Measurements from ENCODE around the gene CYP1B1. TPM values are rescaled to one million over a fixed set of nuclear protein-coding genes. Genes with fewer than 3 reads are reported as not detected.

Gene CYP1B1
- total and polyA plus RNA-seq, 4 donors, result 9.8 to 47.7 (median 31.3) TPM

DNA sequence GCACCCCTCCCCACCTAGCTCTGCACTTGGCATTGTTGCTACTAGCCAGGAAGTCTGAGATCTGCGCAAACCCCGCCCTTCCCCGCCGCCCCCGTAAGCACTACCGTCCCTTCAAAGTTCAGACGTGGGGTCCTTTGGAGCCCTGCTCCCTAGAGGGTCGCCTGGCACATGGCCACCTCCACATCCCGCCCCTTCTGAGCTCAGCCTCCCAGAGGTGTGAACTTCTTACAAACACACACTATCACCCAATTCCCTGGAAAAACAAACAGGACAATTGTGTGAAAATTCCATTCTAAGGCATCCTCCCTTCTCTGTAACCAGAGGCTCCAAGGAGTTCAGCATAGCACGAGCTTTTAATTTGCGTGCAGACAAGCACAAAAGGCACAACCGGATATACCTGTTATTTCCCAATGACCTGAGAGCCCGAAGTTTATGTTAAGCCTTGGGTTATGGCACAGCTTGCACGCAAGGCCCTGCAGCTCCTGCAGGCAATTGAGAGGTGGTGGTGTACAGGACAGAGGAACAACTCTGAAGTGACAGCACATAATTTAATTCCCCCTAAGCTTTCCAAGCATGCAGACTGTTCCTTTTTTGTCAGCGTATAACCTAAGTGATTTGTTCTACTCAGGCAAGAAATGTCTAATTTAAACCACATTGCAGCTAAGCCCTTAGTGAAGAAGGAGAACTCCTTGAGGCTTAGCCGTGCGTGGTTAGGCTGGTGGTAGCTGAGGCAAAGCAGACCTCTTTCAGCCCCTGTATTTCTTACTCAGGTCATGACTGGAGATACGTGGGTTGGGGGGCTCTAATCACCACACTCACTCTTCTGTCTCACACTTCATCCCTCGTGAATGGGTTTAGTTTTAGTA lies 20.3 kb upstream of the CYP1B1 start:
- Histone ChIP-seq H3K9me3 (ENCODE audit: control insufficient read depth in 4 of 4, insufficient read depth in 3 of 4, low read length in 3 of 4) (no peaks in the 10 kb centered on the region), H3K9ac (ENCODE audit: insufficient read depth in 1 of 2, low read length in 2 of 2) (no peak overlapping the region), H3K27ac (ENCODE audit: low read depth in 1 of 2, low read length in 1 of 2) (peak overlapping the region in 1 of 2 donors; percentile 91), H3K36me3 (ENCODE audit: control insufficient read depth in 4 of 4, insufficient read depth in 4 of 4, low read length in 4 of 4) (no peaks in the 10 kb centered on the region), H3K4me3 (no peak overlapping the region), H3K4me1 (ENCODE audit: control insufficient read depth in 5 of 5, insufficient read depth in 5 of 5, low read length in 5 of 5) (peaks cover 3 to 42% (median 14%) of the 10 kb centered on the region in 5 donors), H3K27me3 (ENCODE audit: control insufficient read depth in 3 of 3, insufficient read depth in 3 of 3, low read length in 2 of 3) (peaks cover 0 to 4% (median 0%) of the 10 kb centered on the region in 3 donors)
- TF ChIP-seq, protein P1, sequence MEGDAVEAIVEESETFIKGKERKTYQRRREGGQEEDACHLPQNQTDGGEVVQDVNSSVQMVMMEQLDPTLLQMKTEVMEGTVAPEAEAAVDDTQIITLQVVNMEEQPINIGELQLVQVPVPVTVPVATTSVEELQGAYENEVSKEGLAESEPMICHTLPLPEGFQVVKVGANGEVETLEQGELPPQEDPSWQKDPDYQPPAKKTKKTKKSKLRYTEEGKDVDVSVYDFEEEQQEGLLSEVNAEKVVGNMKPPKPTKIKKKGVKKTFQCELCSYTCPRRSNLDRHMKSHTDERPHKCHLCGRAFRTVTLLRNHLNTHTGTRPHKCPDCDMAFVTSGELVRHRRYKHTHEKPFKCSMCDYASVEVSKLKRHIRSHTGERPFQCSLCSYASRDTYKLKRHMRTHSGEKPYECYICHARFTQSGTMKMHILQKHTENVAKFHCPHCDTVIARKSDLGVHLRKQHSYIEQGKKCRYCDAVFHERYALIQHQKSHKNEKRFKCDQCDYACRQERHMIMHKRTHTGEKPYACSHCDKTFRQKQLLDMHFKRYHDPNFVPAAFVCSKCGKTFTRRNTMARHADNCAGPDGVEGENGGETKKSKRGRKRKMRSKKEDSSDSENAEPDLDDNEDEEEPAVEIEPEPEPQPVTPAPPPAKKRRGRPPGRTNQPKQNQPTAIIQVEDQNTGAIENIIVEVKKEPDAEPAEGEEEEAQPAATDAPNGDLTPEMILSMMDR (IDR thresholded peaks at IDR 0.05; ENCODE audit: control extremely low read depth, extremely low read depth), result no peak
- WGBS, 2 donors, result 36 to 41% methylated on average over 19 of the region's 19 CpGs
- DNase-seq (peak; percentile 53 to 87 (median 72)), ATAC-seq (ENCODE audit: insufficient read depth, low FRiP score) (no peak)

- peak overlapping the region in 1 of 2 donors; percentile 91 for H3K27ac ChIP-seq (ENCODE audit: low read depth in 1 of 2, low read length in 1 of 2)
- TF ChIP-seq, protein P1 (IDR thresholded peaks at IDR 0.05; ENCODE audit: control extremely low read depth, extremely low read depth), result no peak
Measured at GRCh38 chr2:38095079-38095995, 19.4 kb upstream of the CYP1B1 start.

DNA sequence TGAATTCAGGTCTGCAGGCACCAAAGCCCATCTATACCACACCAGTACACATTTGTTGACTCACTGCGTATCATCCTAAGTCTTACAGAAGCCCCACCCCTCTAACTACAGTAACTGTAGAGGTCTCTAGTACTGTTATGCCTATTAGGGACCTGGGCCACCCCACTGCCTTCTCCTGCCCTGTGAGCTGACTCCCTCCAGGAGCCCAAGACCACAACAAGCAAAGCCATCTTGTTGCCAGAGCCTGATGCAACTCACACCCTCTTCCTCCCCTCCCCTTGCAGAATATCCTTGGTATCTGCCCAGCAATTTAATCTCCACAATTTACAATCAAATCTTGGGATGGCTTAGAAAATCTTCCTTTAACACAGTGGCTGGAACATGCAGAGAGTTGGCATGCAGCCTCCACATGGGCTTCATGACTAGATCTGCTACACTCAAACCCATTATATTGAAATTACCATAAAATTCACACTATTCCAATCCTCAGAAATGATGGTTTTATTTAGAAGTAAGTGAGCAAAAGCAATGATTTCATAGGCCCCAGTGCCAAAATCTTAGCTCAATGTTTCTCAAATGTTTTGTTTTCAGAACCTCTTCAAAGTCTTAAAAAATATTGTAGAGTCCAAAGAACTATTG lies 17.7 kb upstream of the CYP1B1 start:
- ATAC-seq (ENCODE audit: insufficient read depth, low FRiP score) (no peak), DNase-seq (no peak)
- TF ChIP-seq, protein P1 (IDR thresholded peaks at IDR 0.05; ENCODE audit: control extremely low read depth, extremely low read depth), result no peak
- H3K4me1 ChIP-seq (ENCODE audit: control insufficient read depth in 5 of 5, insufficient read depth in 5 of 5, low read length in 5 of 5), result peaks cover 3 to 36% (median 14%) of the 10 kb centered on the region in 5 donors
- peak overlapping the region in 1 of 2 donors; percentile 39 for H3K27ac ChIP-seq (ENCODE audit: low read depth in 1 of 2, low read length in 1 of 2)
- no peaks in the 10 kb centered on the region for H3K36me3 ChIP-seq (ENCODE audit: control insufficient read depth in 4 of 4, insufficient read depth in 4 of 4, low read length in 4 of 4)
- H3K27me3 ChIP-seq (ENCODE audit: control insufficient read depth in 3 of 3, insufficient read depth in 3 of 3, low read length in 2 of 3), result peaks cover 0 to 4% (median 0%) of the 10 kb centered on the region in 3 donors
- 95 to 100% methylated on average over 1 of the region's 1 CpG for WGBS, 2 donors
- H3K9me3 ChIP-seq (ENCODE audit: control insufficient read depth in 4 of 4, insufficient read depth in 3 of 4, low read length in 3 of 4), result no peaks in the 10 kb centered on the region
- H3K9ac ChIP-seq (ENCODE audit: insufficient read depth in 1 of 2, low read length in 2 of 2), result no peak overlapping the region
- H3K4me3 ChIP-seq, result no peak overlapping the region

More at GRCh38 chr2:38095079-38095995, 19.4 kb upstream of the CYP1B1 start:
- no peak overlapping the region for H3K4me3 ChIP-seq
- ATAC-seq (ENCODE audit: insufficient read depth, low FRiP score) (no peak), DNase-seq (peak; percentile 17 to 71 (median 71))
- H3K4me1 ChIP-seq (ENCODE audit: control insufficient read depth in 5 of 5, insufficient read depth in 5 of 5, low read length in 5 of 5), result peaks cover 3 to 42% (median 14%) of the 10 kb centered on the region in 5 donors
- no peak overlapping the region for H3K9ac ChIP-seq (ENCODE audit: insufficient read depth in 1 of 2, low read length in 2 of 2)
- peaks cover 0 to 4% (median 0%) of the 10 kb centered on the region in 3 donors for H3K27me3 ChIP-seq (ENCODE audit: control insufficient read depth in 3 of 3, insufficient read depth in 3 of 3, low read length in 2 of 3)
- 82 to 89% methylated on average over 11 of the region's 11 CpGs for WGBS, 2 donors
- H3K36me3 ChIP-seq (ENCODE audit: control insufficient read depth in 4 of 4, insufficient read depth in 4 of 4, low read length in 4 of 4), result no peaks in the 10 kb centered on the region
- no peaks in the 10 kb centered on the region for H3K9me3 ChIP-seq (ENCODE audit: control insufficient read depth in 4 of 4, insufficient read depth in 3 of 4, low read length in 3 of 4)
